Activated T-helper 17 cell treated with anti-CD3 and anti-CD28 coated beads, Interleukin-2, amount 50 U/mL, for 72 hours (primary cell): Measurements from ENCODE around the gene DTNBP1. TPM values are rescaled to one million over a fixed set of nuclear protein-coding genes. Genes with fewer than 3 reads are reported as not detected.

Source experiments
- ATAC-seq: fragments of 150-1000 bp; cut with Tn5 transposase; replicated peaks from 2 replicates; pipeline ENCODE4 v1.10.0; 2021; ENCODE audit warnings: mild to moderate bottlenecking, moderate library complexity
- H3K27ac Mint-ChIP-seq: one replicate; pipeline ENCODE4 v1.8.0; 2022; ENCODE audit warnings: mixed read lengths
- H3K27me3 Mint-ChIP-seq: one replicate; pipeline ENCODE4 v1.8.0; 2022; ENCODE audit warnings: mixed read lengths
- H3K36me3 Mint-ChIP-seq: one replicate; pipeline ENCODE4 v1.8.0; 2022; ENCODE audit warnings: low read depth, mild to moderate bottlenecking, mixed read lengths
- H3K4me1 Mint-ChIP-seq: one replicate; pipeline ENCODE4 v1.8.0; 2022; ENCODE audit warnings: mixed read lengths
- H3K4me3 Mint-ChIP-seq: one replicate; pipeline ENCODE4 v1.8.0; 2022; ENCODE audit warnings: mild to moderate bottlenecking, mixed read lengths
- H3K9me3 Mint-ChIP-seq: one replicate; pipeline ENCODE4 v1.8.0; 2022; ENCODE audit warnings: mixed read lengths
- total RNA-seq, 2 donors: library from RNA; stranded (reverse); gene quantifications; one replicate each; pipeline ENCODE4 v1.2.3, GENCODE V29; 2022

DTNBP1 gene, protein sequence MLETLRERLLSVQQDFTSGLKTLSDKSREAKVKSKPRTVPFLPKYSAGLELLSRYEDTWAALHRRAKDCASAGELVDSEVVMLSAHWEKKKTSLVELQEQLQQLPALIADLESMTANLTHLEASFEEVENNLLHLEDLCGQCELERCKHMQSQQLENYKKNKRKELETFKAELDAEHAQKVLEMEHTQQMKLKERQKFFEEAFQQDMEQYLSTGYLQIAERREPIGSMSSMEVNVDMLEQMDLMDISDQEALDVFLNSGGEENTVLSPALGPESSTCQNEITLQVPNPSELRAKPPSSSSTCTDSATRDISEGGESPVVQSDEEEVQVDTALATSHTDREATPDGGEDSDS
- 10 to 100 TPM; 13.8 to 24.8 TPM for total RNA-seq

DNA sequence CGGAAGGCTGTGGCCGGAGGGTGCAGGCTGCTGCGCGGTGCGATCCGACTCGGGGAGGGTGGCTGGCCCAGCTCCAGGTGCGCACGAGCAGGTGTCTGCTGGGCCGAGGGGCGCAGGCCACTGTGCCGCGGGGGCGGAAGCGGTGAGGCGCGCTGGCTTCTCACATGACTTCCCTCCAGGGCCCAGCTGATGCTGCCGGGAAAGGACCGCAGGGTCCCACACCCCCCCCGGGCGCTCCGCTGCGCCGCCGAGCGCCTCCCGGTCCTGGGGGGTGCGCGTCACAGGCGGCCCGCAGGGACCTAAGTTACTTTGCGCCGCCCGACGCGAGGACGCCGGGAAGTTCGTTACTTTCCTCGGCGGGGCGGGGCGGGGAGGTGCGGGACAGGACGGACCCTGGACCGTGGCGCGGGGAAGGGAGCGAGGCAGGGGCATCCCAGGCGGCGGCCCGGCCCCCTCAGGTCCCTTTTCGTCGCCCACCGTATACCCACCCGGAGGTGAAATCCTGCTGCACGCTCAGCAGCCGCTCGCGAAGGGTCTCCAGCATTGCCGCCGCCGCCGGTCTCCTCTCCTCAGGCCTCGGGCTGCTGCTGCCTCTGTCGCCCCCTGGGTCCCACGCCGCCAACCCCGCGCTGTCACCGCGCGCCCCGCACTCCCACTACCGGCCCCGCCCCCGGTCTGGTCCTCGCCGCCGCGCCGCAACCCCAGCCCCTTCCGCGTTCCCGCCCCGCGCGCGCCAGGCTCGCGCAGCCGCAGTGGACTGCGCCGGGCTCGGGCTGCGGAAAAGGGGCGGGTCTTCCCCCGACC lies at the start of gene DTNBP1:
DTNBP1 (minus strand) TSS at position 703 of the 804 bp plus-strand sequence; CDS start at position 544, 159 bp downstream.
- ATAC-seq: peak; percentile 89
- H3K27me3 Mint-ChIP-seq: peaks cover 4% of the 10 kb centered on the region
- peak within 1 kb of the TSS; percentile 66 for H3K27ac Mint-ChIP-seq
- H3K4me3 Mint-ChIP-seq: peak within 1 kb of the TSS; percentile 59
- peaks cover 4% of the 10 kb centered on the region for H3K36me3 Mint-ChIP-seq
- peaks cover 14% of the 10 kb centered on the region for H3K4me1 Mint-ChIP-seq
- H3K9me3 Mint-ChIP-seq: no peaks in the 10 kb centered on the region

DNA sequence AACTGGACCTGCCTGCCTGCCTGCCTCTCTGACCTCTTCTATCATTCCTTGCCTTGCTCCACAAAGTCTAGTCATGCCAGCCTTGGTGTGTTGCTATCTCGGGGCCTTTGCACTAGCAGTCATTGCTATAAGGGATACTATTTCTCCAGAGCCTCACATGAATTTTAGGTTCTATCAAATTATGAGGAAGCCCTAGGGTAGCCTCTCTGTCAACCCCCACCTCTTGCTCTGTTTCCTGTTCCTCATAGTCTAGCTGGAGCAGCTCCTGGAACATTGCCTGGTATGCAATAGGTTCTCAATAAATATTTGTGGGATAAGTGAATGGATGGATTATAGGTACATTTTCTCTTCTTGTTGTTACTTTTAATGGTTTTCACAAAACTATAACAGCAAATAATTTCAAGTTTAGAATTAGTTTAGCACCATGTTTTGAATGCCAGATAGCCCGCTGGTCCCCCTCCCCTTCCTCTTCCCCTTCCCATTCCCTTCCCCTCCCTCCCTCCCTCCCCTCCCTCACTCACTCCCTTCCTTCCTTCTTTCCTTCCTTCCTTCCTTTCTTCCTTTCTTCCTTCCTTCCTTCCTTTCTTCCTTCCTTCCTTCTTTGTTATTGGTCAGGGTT lies 46.9 kb upstream of the DTNBP1 start:
- ATAC-seq: no peak
- Mint-ChIP-seq H3K4me3 (no peak overlapping the region), H3K27ac (no peak overlapping the region), H3K36me3 (no peaks in the 10 kb centered on the region), H3K27me3 (peaks cover 10% of the 10 kb centered on the region), H3K9me3 (peaks cover 3% of the 10 kb centered on the region), H3K4me1 (peaks cover 2% of the 10 kb centered on the region)

DNA sequence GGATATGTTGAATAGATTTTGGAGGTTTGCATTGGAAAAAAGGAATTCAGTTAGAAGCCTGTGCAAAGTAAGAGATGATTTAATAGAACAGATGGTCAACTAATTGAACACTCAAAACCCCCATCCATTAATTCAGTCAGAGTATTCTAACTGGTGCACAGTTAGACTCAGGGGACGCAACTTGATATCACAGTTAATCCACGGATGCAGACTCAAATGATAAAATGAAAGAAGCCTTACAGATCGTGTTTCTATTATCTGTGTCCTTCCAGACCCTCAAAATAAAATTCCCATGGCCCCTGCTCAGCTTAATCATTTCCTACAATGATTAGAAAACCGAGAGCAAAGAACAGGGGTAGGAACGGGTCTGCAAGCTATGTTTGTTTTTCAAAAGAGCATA lies 45.4 kb upstream of the DTNBP1 start:
- Mint-ChIP-seq H3K36me3 (no peaks in the 10 kb centered on the region), H3K4me3 (no peak overlapping the region), H3K4me1 (no peaks in the 10 kb centered on the region), H3K27ac (no peak overlapping the region), H3K9me3 (peaks cover 5% of the 10 kb centered on the region), H3K27me3 (peaks cover 7% of the 10 kb centered on the region)
- no peak for ATAC-seq

DNA sequence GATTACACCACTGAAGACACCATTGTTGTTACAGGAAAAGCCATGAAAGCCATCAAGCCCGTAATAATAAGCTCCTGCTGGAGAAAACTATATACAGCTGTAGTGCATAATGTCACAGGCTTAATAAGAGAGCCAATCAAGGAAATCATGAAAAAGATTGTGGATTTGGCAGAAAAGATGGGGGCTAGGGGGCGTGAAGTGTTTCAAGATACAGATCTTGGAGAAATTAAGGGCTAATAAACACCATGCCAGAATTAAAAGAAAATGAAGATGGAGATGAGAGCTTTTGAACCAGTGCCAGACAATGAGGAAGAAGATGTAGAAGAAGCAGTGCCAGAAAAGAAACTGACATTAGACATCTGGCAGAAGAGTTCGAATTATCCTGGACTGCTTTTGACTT lies 43.2 kb upstream of the DTNBP1 start:
- H3K4me3 Mint-ChIP-seq: no peak overlapping the region
- peaks cover 5% of the 10 kb centered on the region for H3K9me3 Mint-ChIP-seq
- no peaks in the 10 kb centered on the region for H3K36me3 Mint-ChIP-seq
- no peak for ATAC-seq
- H3K27me3 Mint-ChIP-seq: peaks cover 12% of the 10 kb centered on the region
- H3K4me1 Mint-ChIP-seq: no peaks in the 10 kb centered on the region
- H3K27ac Mint-ChIP-seq: no peak overlapping the region

DNA sequence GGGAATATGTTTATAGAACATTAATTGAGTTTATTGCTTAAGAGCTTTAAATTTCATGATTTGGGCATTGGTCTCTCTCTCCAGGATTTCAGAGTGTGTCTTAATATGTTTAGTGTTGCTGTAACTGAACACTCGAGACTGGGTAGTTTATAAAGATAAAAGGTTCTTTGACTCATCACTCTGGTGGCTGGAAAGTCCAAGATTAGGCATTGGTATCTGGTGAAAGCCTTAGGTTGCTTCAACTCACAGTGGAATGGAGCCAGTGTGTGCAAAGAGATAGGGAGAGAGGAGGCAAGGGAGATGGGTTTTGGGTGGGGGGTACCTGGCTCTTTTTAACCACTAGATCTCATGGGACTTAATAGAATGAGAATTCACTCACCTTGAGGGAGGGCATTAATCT lies 35.6 kb upstream of the DTNBP1 start:
- no peak overlapping the region for H3K4me3 Mint-ChIP-seq
- peaks cover 2% of the 10 kb centered on the region for H3K9me3 Mint-ChIP-seq

DNA sequence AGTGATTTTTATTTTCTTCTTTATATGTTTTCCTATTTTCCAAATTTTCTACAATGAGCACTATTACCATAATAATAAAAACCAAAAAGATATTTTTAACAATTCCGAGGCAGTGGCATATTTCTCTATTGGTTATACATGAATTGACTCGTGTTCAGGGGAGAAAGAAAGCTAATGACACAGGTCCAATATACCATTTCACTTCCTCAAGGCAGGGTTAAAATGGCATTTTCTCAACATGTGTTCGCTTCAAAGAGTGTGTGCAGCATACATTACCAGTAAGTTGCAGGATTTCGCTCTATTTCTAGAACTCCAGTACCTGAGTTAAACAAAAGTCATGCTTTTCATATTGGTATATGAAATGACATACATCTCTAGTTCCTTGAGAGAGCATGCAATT lies 35.1 kb upstream of the DTNBP1 start:
- ATAC-seq: no peak
- Mint-ChIP-seq H3K9me3 (no peaks in the 10 kb centered on the region), H3K4me3 (no peak overlapping the region), H3K27me3 (peaks cover 13% of the 10 kb centered on the region), H3K4me1 (no peaks in the 10 kb centered on the region), H3K27ac (no peak overlapping the region), H3K36me3 (no peaks in the 10 kb centered on the region)

More for the DNA sequence above, 35.6 kb upstream of the DTNBP1 start:
- Mint-ChIP-seq H3K27me3 (peaks cover 13% of the 10 kb centered on the region), H3K27ac (no peak overlapping the region), H3K4me1 (no peaks in the 10 kb centered on the region), H3K36me3 (no peaks in the 10 kb centered on the region)
- ATAC-seq: no peak

DNA sequence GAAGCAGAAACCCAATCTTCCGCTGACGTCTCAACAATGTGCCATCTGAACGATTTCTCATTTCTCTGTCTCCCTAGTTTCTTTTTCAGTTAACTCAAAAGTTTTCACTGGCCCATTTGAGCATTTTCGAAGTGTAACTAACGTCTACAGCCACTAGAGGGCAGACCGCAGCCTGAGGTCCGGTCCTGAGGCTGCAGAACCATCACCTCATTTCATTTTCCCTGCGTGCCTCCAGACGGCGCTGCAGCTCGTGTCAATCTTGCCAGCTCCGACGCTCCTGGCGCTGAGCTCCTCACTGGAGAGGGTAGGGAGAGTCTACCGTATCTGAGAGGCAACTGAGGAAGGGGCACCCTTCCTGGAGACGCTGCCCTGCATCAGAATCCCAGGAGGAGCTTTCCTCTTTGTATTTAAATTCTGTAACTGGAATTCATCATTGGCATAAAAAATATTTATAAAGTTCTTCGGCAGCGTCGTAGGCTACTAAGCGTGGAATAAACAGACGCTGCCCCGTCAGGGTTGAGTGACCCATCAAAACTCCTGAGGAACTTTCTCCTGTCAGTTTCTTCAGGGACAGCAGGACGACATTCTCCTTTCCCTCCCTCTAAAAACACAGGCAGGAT lies 28.5 kb upstream of the DTNBP1 start:
- H3K36me3 Mint-ChIP-seq: no peaks in the 10 kb centered on the region
- no peaks in the 10 kb centered on the region for H3K9me3 Mint-ChIP-seq
- H3K4me3 Mint-ChIP-seq: peak overlapping the region; percentile 0
- no peaks in the 10 kb centered on the region for H3K4me1 Mint-ChIP-seq
- peaks cover 7% of the 10 kb centered on the region for H3K27me3 Mint-ChIP-seq
- peak overlapping the region; percentile 2 for H3K27ac Mint-ChIP-seq
- ATAC-seq: peak; percentile 98

DNA sequence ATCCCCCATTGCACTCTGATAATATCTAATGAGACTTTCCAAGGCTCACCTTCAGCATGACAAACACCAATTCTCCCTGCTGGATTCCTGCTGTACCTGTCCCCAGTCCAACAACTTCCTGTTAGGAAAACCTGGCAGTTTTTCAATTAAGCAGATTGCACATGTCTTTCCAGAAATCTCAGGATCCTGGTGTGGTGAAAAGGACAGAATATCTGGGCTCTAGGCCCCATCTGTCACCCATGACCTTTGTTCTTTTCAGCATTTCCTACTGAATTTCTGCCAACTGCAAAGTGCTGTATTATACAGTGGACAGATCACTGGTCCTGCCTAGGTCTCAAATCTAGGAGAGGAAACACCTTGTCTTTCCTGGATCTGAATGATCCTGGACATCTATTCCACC lies 27.7 kb upstream of the DTNBP1 start:
- no peak for ATAC-seq
- peak overlapping the region; percentile 0 for H3K4me3 Mint-ChIP-seq
- H3K27me3 Mint-ChIP-seq: peaks cover 7% of the 10 kb centered on the region
- no peak overlapping the region for H3K27ac Mint-ChIP-seq
- no peaks in the 10 kb centered on the region for H3K9me3 Mint-ChIP-seq
- H3K36me3 Mint-ChIP-seq: no peaks in the 10 kb centered on the region
- H3K4me1 Mint-ChIP-seq: no peaks in the 10 kb centered on the region

DNA sequence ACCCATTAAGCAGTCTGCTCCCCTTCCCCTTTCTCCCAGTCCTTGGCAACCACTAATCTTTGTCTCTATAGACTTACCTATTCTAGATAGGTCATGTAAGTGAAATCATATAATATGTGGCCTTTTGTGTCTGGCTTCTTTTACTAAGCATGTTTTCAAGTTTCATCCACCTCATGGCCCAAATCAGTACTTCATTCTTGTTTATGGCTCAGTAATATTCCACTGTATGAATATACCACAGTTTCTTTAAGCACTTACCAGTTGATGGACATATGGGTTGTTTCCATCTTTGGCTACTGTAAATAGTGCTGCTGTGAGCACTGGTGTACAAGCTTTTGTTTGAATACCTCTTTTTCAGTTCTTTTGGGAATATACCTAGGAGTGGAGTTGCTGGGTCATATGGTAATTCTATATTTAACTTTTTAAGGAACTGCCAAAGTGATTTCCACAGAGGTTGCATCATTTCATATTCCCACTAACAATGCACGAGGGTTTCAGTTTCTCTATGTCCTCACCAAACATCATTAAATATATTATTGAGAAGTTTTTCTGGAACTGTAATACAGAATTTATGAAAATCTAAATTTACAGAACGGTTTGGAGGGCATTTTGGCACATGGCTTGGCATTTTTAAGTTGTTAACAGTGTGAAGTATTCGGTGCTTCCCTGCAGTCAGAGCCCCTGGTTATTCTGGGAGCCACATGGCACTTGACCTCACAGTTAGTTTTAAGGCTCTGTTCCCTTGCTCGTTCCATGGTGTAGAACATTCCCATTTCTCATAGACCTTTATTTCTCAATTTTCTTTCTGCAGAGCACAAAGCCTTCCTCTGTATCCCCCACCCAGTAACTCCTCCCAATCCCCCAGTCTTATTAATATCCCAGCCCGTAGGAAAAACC lies 27.0 kb upstream of the DTNBP1 start:
- H3K27ac Mint-ChIP-seq: no peak overlapping the region
- no peak for ATAC-seq

DNA sequence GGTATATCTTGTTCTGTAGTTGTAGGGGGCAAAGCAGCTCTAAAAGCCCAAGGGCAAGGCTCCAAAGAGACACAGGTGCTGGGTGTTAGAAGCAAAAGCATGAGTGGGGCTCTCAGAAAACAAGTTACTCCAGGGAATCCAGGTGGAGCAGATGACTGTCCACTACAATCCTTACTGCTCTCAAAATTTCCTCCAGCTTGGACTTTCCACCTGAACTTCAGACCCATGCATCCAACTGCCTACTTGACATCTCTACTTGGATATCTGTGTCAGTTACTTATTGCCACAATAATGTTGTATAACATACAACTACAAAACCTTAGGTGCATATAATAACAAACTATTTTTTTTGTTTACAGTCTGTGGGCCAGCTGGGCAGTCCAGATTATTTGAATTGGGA lies 22.8 kb upstream of the DTNBP1 start:
- H3K27ac Mint-ChIP-seq: no peak overlapping the region
- H3K36me3 Mint-ChIP-seq: no peaks in the 10 kb centered on the region
- ATAC-seq: no peak
- peaks cover 13% of the 10 kb centered on the region for H3K27me3 Mint-ChIP-seq
- H3K9me3 Mint-ChIP-seq: no peaks in the 10 kb centered on the region
- H3K4me1 Mint-ChIP-seq: no peaks in the 10 kb centered on the region
- H3K4me3 Mint-ChIP-seq: no peak overlapping the region

More for the DNA sequence above, 27.0 kb upstream of the DTNBP1 start:
- H3K9me3 Mint-ChIP-seq: no peaks in the 10 kb centered on the region
- H3K36me3 Mint-ChIP-seq: no peaks in the 10 kb centered on the region
- no peak overlapping the region for H3K4me3 Mint-ChIP-seq
- no peaks in the 10 kb centered on the region for H3K4me1 Mint-ChIP-seq
- H3K27me3 Mint-ChIP-seq: peaks cover 7% of the 10 kb centered on the region

DNA sequence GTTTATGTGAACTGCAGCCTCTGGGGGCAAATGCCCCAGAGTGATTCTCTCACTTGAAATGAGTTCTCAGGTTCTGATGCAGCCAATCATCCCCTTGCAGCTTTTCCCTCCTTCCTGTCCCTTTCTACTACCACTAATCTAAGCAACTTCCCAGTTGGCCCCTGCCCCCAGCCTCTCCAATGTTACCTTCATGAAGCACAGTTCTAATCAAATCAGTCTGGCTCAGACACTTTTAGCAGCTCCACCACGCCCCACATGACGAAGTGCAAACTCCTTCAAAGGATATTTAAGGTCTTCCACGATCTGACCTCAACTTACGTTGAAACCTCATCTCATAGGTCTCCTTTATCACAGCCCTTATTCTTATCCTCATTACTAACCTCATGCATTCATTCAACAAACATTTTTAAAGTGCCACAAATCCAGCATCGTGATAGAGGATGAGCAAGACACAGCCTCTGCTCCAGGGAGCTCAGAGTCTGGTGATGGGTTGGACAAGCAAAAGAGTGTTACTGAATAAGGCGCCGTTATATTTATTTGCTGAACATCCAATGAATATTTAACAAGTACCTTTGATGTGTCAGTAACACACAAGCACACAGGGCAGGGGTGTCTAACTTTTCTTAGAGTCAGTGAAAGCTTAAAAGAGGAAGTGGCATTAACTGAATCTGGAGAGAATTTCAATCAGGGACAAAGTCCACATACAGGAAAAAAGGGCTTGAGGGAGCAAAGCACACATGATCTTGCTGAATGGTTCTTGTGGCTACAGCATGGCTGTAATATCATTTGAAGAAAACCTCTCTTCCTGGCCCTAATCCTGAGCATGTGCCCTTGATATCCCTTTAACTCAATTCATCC lies 20.4 kb upstream of the DTNBP1 start:
- H3K36me3 Mint-ChIP-seq: no peaks in the 10 kb centered on the region
- no peaks in the 10 kb centered on the region for H3K4me1 Mint-ChIP-seq
- H3K4me3 Mint-ChIP-seq: no peak overlapping the region
- H3K9me3 Mint-ChIP-seq: no peaks in the 10 kb centered on the region
- H3K27ac Mint-ChIP-seq: no peak overlapping the region
- ATAC-seq: no peak
- H3K27me3 Mint-ChIP-seq: peaks cover 9% of the 10 kb centered on the region

DNA sequence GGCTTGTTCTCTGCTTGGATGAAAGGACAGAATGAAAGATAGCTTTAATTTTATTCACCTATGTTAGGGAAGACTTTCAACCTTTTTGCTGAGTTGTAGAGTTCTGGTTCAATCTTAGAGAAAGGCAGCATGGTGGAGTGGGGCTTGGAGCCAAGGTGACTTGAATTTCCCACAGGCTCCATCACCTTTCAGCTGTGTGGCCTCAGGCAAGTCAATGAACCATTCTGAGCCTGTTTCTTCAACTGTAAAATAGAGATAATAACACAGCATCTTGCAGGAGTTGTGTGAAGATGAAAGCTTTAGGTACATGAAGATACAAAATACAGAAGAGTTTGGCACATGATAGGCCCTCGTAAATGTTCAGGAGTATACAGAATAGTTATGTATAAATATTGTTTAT lies 19.1 kb upstream of the DTNBP1 start:
- Mint-ChIP-seq H3K27ac (no peak overlapping the region), H3K36me3 (no peaks in the 10 kb centered on the region), H3K4me3 (no peak overlapping the region), H3K27me3 (peaks cover 9% of the 10 kb centered on the region), H3K9me3 (no peaks in the 10 kb centered on the region), H3K4me1 (no peaks in the 10 kb centered on the region)
- no peak for ATAC-seq

DNA sequence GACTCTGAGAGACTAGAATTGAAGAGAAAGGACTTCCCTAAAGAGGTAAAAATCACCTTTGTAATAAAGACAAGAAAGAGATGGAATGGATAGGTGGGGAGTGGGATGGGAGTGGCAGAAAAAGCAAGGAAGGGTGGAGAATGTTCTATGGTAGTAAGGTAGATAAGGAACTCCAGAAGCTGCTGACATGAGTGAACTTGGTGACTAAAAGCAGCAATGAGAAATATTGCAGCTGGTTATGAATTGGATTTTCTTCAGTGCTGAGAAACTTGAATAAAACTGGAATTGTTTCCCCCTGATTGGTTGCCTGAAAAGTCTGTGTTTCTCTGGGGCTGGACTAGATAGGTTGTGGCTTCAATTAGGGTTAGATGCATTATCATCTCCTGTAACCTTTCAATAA lies 15.7 kb upstream of the DTNBP1 start:
- Mint-ChIP-seq H3K27me3 (peaks cover 9% of the 10 kb centered on the region), H3K4me1 (no peaks in the 10 kb centered on the region), H3K36me3 (no peaks in the 10 kb centered on the region), H3K4me3 (no peak overlapping the region), H3K9me3 (no peaks in the 10 kb centered on the region), H3K27ac (no peak overlapping the region)
- ATAC-seq: no peak
